Measurements from ENCODE around the gene ADK. TPM values are rescaled to one million over a fixed set of nuclear protein-coding genes. Genes with fewer than 3 reads are reported as not detected.

ADK gene
- polyA plus RNA-seq, 1 donor (not counting 4 experiments of a cell fraction or from before 2014, with no cell fraction given), result 139 TPM

- Histone ChIP-seq H3K27ac (ENCODE audit: control insufficient read depth, insufficient read depth, low read length) (no peak overlapping the region), H3K27me3 (ENCODE audit: control insufficient read depth, extremely low read depth, insufficient read depth, low read length) (no peaks in the 10 kb centered on the region), H4K20me1 (ENCODE audit: control insufficient read depth, extremely low read depth, insufficient read depth, low read length) (no peaks in the 10 kb centered on the region), H2AFZ (ENCODE audit: control insufficient read depth, low read length) (no peak overlapping the region), H3K9me3 (ENCODE audit: control insufficient read depth, low read depth, low read length) (no peaks in the 10 kb centered on the region), H3K79me2 (ENCODE audit: control insufficient read depth, insufficient read depth, low read length) (no peaks in the 10 kb centered on the region), H3K4me2 (ENCODE audit: control insufficient read depth, extremely low read depth, insufficient read depth, low read depth, low read length) (no peak overlapping the region), H3K4me3 (ENCODE audit: control insufficient read depth in 2 of 3, extremely low read depth in 1 of 3, insufficient read depth in 2 of 3, low read depth in 1 of 3, low read length in 3 of 3) (no peak overlapping the region), H3K36me3 (ENCODE audit: control insufficient read depth in 2 of 2, extremely low read depth in 1 of 2, insufficient read depth in 2 of 2, low read length in 2 of 2) (peaks cover 0 to 2% of the 10 kb centered on the region in 2 experiments), H3K9me1 (ENCODE audit: control insufficient read depth, extremely low read depth, insufficient read depth, low read length) (no peaks in the 10 kb centered on the region), H3K4me1 (ENCODE audit: control insufficient read depth, extremely low read depth, insufficient read depth, low read length) (peaks cover 3% of the 10 kb centered on the region), H3K9ac (ENCODE audit: control insufficient read depth, extremely low read depth, insufficient read depth, low read length) (no peak overlapping the region)
- no peak for FAIRE-seq
- no peak for DNase-seq (ENCODE audit: low read depth, low spot score)
- no peak for TF ChIP-seq CTCF (optimal IDR thresholded peaks at IDR 0.05 in 1 of 3, IDR thresholded peaks at IDR 0.05 in 1 of 3, conservative IDR thresholded peaks at IDR 0.05 in 1 of 3; ENCODE audit: extremely low read depth in 1 of 3, insufficient read depth in 2 of 3, low read length in 3 of 3)
- TF ChIP-seq EZH2 (IDR thresholded peaks at IDR 0.05; ENCODE audit: low read length), result no peak
- dilution Hi-C loops (cut with MboI; ENCODE audit: extremely low pct_ligation_motif_present, low sequenced_read_pairs), result no loop called here
Observed at GRCh38 chr10:74433595-74433956, 282.6 kb downstream of the ADK start.

- H3K9me3 ChIP-seq (ENCODE audit: control insufficient read depth, low read depth, low read length), result no peaks in the 10 kb centered on the region
- no peak for TF ChIP-seq EZH2 (IDR thresholded peaks at IDR 0.05; ENCODE audit: low read length)
- TF ChIP-seq CTCF (optimal IDR thresholded peaks at IDR 0.05 in 1 of 3, IDR thresholded peaks at IDR 0.05 in 1 of 3, conservative IDR thresholded peaks at IDR 0.05 in 1 of 3; ENCODE audit: extremely low read depth in 1 of 3, insufficient read depth in 2 of 3, low read length in 3 of 3), result no peak
- peaks cover 3% of the 10 kb centered on the region for H3K4me1 ChIP-seq (ENCODE audit: control insufficient read depth, extremely low read depth, insufficient read depth, low read length)
- H3K27ac ChIP-seq (ENCODE audit: control insufficient read depth, insufficient read depth, low read length), result no peak overlapping the region
- no peak overlapping the region for H3K4me2 ChIP-seq (ENCODE audit: control insufficient read depth, extremely low read depth, insufficient read depth, low read depth, low read length)
- no peaks in the 10 kb centered on the region for H4K20me1 ChIP-seq (ENCODE audit: control insufficient read depth, extremely low read depth, insufficient read depth, low read length)
- FAIRE-seq, result no peak
- H3K9me1 ChIP-seq (ENCODE audit: control insufficient read depth, extremely low read depth, insufficient read depth, low read length), result no peaks in the 10 kb centered on the region
- peaks cover 0 to 1% of the 10 kb centered on the region in 2 experiments for H3K36me3 ChIP-seq (ENCODE audit: control insufficient read depth in 2 of 2, extremely low read depth in 1 of 2, insufficient read depth in 2 of 2, low read length in 2 of 2)
- no peak for DNase-seq (ENCODE audit: low read depth, low spot score)
- no peak overlapping the region for H3K9ac ChIP-seq (ENCODE audit: control insufficient read depth, extremely low read depth, insufficient read depth, low read length)
- no peaks in the 10 kb centered on the region for H3K79me2 ChIP-seq (ENCODE audit: control insufficient read depth, insufficient read depth, low read length)
- no peak overlapping the region for H3K4me3 ChIP-seq (ENCODE audit: control insufficient read depth in 2 of 3, extremely low read depth in 1 of 3, insufficient read depth in 2 of 3, low read depth in 1 of 3, low read length in 3 of 3)
- H3K27me3 ChIP-seq (ENCODE audit: control insufficient read depth, extremely low read depth, insufficient read depth, low read length), result no peaks in the 10 kb centered on the region
- dilution Hi-C loops (cut with MboI; ENCODE audit: extremely low pct_ligation_motif_present, low sequenced_read_pairs), result no loop called here
- no peak overlapping the region for H2AFZ ChIP-seq (ENCODE audit: control insufficient read depth, low read length)
Observed at GRCh38 chr10:74433993-74434392, 283.0 kb downstream of the ADK start.
